ENCODE results near the gene HNRNPK. TPM values are rescaled to one million over a fixed set of nuclear protein-coding genes. Genes with fewer than 3 reads are reported as not detected.

HNRNPK gene

DNA sequence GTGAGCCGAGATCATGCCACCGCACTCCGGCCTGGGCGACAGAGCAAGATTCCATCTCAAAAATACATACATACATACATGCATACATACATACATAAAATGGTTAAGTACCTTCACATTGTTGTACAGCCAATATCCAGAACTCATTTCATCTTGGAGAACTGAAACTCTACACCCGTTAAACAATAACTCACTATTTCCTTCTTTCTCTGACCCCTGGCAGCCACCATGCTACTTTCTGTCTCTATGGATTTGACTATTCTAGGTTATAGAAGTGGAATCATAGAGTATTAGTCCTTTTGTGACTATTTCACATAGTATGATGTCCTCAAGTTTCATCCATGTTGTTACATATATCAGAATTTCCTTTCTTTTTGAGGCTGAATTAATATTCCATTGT, 49.1 kb downstream of the HNRNPK start:
- Histone ChIP-seq H3K9ac (ENCODE audit: low read depth, low read length) (no peak overlapping the region), H3K4me2 (ENCODE audit: low read length) (no peak overlapping the region), H3K36me3 (ENCODE audit: insufficient read depth, low read length) (no peaks in the 10 kb centered on the region), H3K27me3 (ENCODE audit: control insufficient read depth, insufficient read depth, low read length) (no peaks in the 10 kb centered on the region), H3K9me3 (replicated peaks; ENCODE audit: low read length) (no peaks in the 10 kb centered on the region), H3K4me3 (ENCODE audit: low read length) (no peak overlapping the region), H3K4me1 (ENCODE audit: control insufficient read depth, insufficient read depth, low read length) (peaks cover 24% of the 10 kb centered on the region)

DNA sequence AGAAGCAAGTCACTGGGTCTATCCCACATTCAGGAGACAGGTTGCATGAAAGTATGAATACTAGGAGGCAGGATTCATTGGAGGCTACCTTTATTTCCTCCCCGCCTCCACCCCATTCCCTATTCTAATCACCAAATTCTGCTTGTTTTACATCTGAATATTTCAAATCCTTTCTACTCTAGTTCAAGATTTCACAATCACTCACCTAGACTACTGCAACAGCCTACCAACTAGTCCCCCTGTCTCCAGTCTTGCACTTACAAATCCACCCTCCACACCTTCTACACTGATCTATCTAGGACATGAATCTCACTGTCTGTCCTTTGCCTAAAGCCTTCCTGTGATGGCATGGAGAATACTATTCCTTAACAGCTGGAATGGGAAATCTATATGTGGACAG, 52.4 kb downstream of the HNRNPK start:
- Histone ChIP-seq H3K4me2 (ENCODE audit: low read length) (no peak overlapping the region), H3K9me3 (replicated peaks; ENCODE audit: low read length) (no peaks in the 10 kb centered on the region), H3K4me1 (ENCODE audit: control insufficient read depth, insufficient read depth, low read length) (no peaks in the 10 kb centered on the region), H3K9ac (ENCODE audit: low read depth, low read length) (no peak overlapping the region), H3K36me3 (ENCODE audit: insufficient read depth, low read length) (no peaks in the 10 kb centered on the region), H3K27me3 (ENCODE audit: control insufficient read depth, insufficient read depth, low read length) (no peaks in the 10 kb centered on the region), H3K4me3 (ENCODE audit: low read length) (no peak overlapping the region)

DNA sequence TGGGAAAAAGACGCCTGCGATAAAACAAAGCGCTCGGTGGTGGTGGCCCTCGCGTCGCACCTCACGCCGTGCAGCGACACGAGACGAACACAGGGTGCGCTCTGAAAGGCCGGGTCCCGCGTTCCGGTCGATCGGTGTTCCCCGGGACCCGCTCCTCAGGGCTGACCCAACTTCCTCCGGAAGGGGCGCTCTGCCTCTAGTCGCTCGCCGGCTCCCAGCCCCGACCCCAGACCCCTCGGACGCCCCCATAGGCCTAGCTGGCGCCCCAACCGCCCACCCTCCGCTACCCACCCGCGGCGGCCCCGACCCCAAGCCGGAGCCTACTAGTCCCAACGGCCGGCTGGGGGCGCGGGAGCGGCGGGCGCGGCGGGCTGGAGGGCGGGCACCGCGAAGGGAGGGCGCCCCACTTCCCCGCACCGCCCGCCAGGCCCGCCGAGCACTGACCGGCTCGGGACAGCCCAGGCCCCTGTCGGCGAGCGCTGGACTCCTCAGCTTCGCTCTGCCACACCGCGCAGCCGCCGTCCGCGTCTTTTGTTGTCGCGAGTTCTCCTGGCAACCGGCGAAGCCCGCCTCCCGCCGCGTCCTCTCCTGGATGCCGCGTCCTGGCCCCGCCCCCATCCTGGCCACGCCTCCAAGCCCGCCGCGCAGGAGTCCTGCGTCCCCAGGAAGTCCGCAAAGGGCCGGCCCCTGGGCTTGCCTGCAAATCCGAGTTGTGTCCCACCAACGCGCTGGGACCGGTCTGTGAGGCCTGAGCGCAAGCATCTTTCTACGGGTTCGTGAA, 58.9 kb downstream of the HNRNPK start, which contains the start of gene KIF27:
Gene KIF27, minus strand, starts transcription at position 506 of the 781 bp plus-strand sequence. CDS start 5,841 bp downstream, outside the sequence.
- Histone ChIP-seq H3K4me3 (ENCODE audit: low read length) (peak within 1 kb of the TSS; percentile 80), H3K4me1 (ENCODE audit: control insufficient read depth, insufficient read depth, low read length) (peaks cover 11% of the 10 kb centered on the region), H3K4me2 (ENCODE audit: low read length) (peak within 1 kb of the TSS; percentile 86), H3K27me3 (ENCODE audit: control insufficient read depth, insufficient read depth, low read length) (no peaks in the 10 kb centered on the region), H3K9ac (ENCODE audit: low read depth, low read length) (peak within 1 kb of the TSS; percentile 69), H3K9me3 (replicated peaks; ENCODE audit: low read length) (no peaks in the 10 kb centered on the region), H3K36me3 (ENCODE audit: insufficient read depth, low read length) (no peaks in the 10 kb centered on the region)

DNA sequence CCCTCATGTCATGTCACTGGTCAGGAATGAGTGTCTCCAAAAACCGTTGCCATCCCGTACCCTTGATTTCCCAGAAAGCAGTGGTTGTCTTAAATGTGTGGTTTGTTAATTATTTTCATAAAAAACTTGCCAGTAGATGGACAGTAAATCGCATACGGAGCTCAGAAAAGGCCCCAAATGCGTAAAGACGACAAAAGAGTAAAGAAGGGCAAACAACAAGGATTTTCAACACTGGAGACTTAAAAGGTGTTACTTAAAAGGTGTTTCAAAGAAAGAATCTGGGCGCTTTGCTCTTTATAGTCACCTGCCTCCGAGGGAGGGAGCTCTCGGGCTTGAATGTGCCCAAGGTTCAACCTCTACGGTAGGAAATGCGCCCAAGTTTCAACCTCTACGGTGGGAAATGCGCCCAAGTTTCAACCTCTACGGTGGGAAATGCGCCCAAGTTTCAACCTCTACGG, 59.5 kb downstream of the HNRNPK start:
- Histone ChIP-seq H3K4me3 (ENCODE audit: low read length) (peak overlapping the region; percentile 80), H3K27me3 (ENCODE audit: control insufficient read depth, insufficient read depth, low read length) (no peaks in the 10 kb centered on the region), H3K4me1 (ENCODE audit: control insufficient read depth, insufficient read depth, low read length) (peaks cover 11% of the 10 kb centered on the region), H3K36me3 (ENCODE audit: insufficient read depth, low read length) (no peaks in the 10 kb centered on the region), H3K9ac (ENCODE audit: low read depth, low read length) (peak overlapping the region; percentile 69), H3K4me2 (ENCODE audit: low read length) (peak overlapping the region; percentile 80), H3K9me3 (replicated peaks; ENCODE audit: low read length) (no peaks in the 10 kb centered on the region)

DNA sequence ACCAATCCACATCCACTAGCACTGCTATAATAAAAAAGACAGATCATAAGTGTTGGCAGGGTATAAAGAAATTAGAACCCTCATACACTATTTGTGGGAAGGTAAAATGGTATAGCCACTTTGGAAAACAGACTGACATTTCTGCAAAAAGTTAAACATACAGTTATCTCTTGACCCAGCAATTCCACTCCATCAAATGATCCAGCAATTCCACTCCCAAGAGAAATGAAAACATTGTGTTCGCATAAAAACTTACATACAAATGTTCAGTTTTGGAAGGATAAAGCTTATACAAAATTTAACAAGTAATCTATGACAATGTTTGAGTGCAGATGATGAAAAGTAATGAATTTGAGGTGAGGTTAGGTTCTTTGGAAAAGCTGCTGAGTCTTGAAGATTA, 60.9 kb downstream of the HNRNPK start:
- H3K9me3 ChIP-seq (replicated peaks; ENCODE audit: low read length) = no peaks in the 10 kb centered on the region
- H3K36me3 ChIP-seq (ENCODE audit: insufficient read depth, low read length) = no peaks in the 10 kb centered on the region

More for the DNA sequence above, 60.9 kb downstream of the HNRNPK start:
- Histone ChIP-seq H3K4me3 (ENCODE audit: low read length) (no peak overlapping the region), H3K4me2 (ENCODE audit: low read length) (no peak overlapping the region), H3K27me3 (ENCODE audit: control insufficient read depth, insufficient read depth, low read length) (no peaks in the 10 kb centered on the region), H3K4me1 (ENCODE audit: control insufficient read depth, insufficient read depth, low read length) (peaks cover 11% of the 10 kb centered on the region), H3K9ac (ENCODE audit: low read depth, low read length) (no peak overlapping the region)

Small RNA genes within 50 kb of the gene (small RNA-seq; reads per million reads assigned to genes)
- gene RF00019 = not detected

All from skeletal muscle satellite cell (primary cell).